Right kidney (tissue), 1 donor: ENCODE measurements around the gene MARK3.
"Not testable (repeated sequence)": the region's sequence is repeated elsewhere in the genome, so short reads cannot be mapped to it uniquely, and the experiment has no call there.

Source experiments
- DNase-seq: peaks from one replicate; pipeline ENCODE4 v3.0.0-alpha.2; 2016

MARK3 gene

GRCh38 chr14:103488960-103489359 is 103.7 kb downstream of the MARK3 start:
- DNase-seq = no peak

GRCh38 chr14:103489621-103490020 is 104.4 kb downstream of the MARK3 start:
- DNase-seq = no peak

GRCh38 chr14:103491691-103492090 is 106.5 kb downstream of the MARK3 start:
- DNase-seq = no peak

- no peak for DNase-seq
These were observed 107.1 kb downstream of the MARK3 start for GRCh38 chr14:103492156-103492925.

- no peak for DNase-seq
These were observed 110.6 kb downstream of the MARK3 start for GRCh38 chr14:103495854-103496253.

GRCh38 chr14:103496776-103497175 is 111.6 kb downstream of the MARK3 start:
- DNase-seq = no peak

- no peak for DNase-seq
These were observed 114.5 kb downstream of the MARK3 start for GRCh38 chr14:103499709-103500108.

GRCh38 chr14:103500148-103500990 is 115.2 kb downstream of the MARK3 start:
- DNase-seq = peak; percentile 51

GRCh38 chr14:103501041-103501870 is 116.0 kb downstream of the MARK3 start:
- no peak for DNase-seq

- DNase-seq = no peak
These were observed 116.9 kb downstream of the MARK3 start for GRCh38 chr14:103501921-103502669.

- no peak for DNase-seq
These were observed 117.7 kb downstream of the MARK3 start for GRCh38 chr14:103502877-103503276.

- DNase-seq = no peak
These were observed 118.1 kb downstream of the MARK3 start for GRCh38 chr14:103503296-103503695.

- no peak for DNase-seq
These were observed 119.9 kb downstream of the MARK3 start for GRCh38 chr14:103504991-103505565.

GRCh38 chr14:103507751-103508150 is 122.5 kb downstream of the MARK3 start:
- DNase-seq = no peak

GRCh38 chr14:103508521-103509329 is 123.5 kb downstream of the MARK3 start:
- no peak for DNase-seq

GRCh38 chr14:103509864-103510723 is 124.9 kb downstream of the MARK3 start:
- no peak for DNase-seq

GRCh38 chr14:103510724-103511693 is 125.8 kb downstream of the MARK3 start:
- DNase-seq = no peak

GRCh38 chr14:103512180-103512579 is 127.0 kb downstream of the MARK3 start:
- DNase-seq = not testable (repeated sequence)
